ENCODE measurements around the gene IDH1. TPM values are rescaled to one million over a fixed set of nuclear protein-coding genes. Genes with fewer than 3 reads are reported as not detected.

Gene IDH1
- total and polyA plus RNA-seq, 10 of the 15 experiments (the other 5 are each of a cell fraction or from before 2014, with no cell fraction given) = 39.0 to 114 (median 55.0) TPM

DNA sequence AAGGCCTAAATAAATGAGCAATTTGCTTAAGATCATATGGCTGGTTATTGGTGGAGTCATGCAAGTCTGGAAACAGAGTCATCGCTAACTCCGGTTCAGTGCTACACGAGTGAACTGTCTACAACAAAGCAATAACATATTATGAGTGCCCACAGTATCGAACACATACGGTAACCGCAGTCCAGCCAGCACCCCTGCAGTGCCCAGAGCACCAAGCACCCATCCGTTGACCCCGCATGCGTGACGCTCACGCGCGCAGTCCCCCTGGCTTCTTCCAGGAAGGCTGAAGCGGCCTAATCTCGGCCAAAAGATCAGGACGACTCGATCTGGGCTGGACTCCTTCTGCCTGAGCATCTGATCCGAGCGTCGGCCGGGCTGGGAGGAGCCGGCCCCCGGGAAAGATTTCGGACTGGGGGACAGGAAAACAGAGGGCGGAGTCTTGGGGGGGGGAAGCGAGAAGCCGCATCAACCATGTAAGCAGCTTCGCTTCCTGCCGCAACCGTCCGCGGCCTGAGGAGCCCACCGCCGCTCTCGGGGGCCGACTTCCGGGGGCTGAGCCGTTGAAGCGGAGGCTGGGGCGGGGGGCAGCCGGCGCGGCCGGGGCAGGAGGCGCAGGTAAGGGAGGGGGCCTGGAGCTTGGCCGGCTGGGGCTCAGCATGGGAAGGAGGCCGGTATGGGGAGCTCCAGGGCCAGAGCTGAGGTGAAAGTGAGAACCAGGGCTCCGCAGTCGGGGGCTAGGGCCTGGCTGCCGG lies 11.1 kb upstream of the IDH1 start, which contains the start of gene PIKFYVE (continued):
- TF ChIP-seq, protein P1, sequence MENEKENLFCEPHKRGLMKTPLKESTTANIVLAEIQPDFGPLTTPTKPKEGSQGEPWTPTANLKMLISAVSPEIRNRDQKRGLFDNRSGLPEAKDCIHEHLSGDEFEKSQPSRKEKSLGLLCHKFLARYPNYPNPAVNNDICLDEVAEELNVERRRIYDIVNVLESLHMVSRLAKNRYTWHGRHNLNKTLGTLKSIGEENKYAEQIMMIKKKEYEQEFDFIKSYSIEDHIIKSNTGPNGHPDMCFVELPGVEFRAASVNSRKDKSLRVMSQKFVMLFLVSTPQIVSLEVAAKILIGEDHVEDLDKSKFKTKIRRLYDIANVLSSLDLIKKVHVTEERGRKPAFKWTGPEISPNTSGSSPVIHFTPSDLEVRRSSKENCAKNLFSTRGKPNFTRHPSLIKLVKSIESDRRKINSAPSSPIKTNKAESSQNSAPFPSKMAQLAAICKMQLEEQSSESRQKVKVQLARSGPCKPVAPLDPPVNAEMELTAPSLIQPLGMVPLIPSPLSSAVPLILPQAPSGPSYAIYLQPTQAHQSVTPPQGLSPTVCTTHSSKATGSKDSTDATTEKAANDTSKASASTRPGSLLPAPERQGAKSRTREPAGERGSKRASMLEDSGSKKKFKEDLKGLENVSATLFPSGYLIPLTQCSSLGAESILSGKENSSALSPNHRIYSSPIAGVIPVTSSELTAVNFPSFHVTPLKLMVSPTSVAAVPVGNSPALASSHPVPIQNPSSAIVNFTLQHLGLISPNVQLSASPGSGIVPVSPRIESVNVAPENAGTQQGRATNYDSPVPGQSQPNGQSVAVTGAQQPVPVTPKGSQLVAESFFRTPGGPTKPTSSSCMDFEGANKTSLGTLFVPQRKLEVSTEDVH (IDR thresholded peaks at IDR 0.05; ENCODE audit: low read depth, partially characterized antibody) = no peak
- TF ChIP-seq, protein P2, sequence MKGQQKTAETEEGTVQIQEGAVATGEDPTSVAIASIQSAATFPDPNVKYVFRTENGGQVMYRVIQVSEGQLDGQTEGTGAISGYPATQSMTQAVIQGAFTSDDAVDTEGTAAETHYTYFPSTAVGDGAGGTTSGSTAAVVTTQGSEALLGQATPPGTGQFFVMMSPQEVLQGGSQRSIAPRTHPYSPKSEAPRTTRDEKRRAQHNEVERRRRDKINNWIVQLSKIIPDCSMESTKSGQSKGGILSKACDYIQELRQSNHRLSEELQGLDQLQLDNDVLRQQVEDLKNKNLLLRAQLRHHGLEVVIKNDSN (IDR thresholded peaks at IDR 0.05; ENCODE audit: borderline replicate concordance, extremely low read length, insufficient read depth, low read depth, low read length) = peak; percentile 61
- TF ChIP-seq ZNF217 (IDR thresholded peaks at IDR 0.05) = 0 out of 2 replicates have a peak, but pooled peaks have one; percentile 41
- TF ChIP-seq, protein P3, sequence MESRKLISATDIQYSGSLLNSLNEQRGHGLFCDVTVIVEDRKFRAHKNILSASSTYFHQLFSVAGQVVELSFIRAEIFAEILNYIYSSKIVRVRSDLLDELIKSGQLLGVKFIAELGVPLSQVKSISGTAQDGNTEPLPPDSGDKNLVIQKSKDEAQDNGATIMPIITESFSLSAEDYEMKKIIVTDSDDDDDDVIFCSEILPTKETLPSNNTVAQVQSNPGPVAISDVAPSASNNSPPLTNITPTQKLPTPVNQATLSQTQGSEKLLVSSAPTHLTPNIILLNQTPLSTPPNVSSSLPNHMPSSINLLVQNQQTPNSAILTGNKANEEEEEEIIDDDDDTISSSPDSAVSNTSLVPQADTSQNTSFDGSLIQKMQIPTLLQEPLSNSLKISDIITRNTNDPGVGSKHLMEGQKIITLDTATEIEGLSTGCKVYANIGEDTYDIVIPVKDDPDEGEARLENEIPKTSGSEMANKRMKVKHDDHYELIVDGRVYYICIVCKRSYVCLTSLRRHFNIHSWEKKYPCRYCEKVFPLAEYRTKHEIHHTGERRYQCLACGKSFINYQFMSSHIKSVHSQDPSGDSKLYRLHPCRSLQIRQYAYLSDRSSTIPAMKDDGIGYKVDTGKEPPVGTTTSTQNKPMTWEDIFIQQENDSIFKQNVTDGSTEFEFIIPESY (IDR thresholded peaks at IDR 0.05) = no peak
- peak; percentile 89 for TF ChIP-seq PAX5 (IDR thresholded peaks at IDR 0.05; ENCODE audit: borderline replicate concordance, low read depth, low read length)
- peak; percentile 84 for TF ChIP-seq CBFB (IDR thresholded peaks at IDR 0.05; ENCODE audit: low read depth)
- no peak for TF ChIP-seq STAT1 (conservative IDR thresholded peaks at IDR 0.05)
- TF ChIP-seq CHD1 (IDR thresholded peaks at IDR 0.05; ENCODE audit: low read depth, low read length) = 0 out of 2 replicates have a peak, but pooled peaks have one; percentile 57
- peak; percentile 89 for TF ChIP-seq NR2C2 (IDR thresholded peaks at IDR 0.05; ENCODE audit: borderline replicate concordance, control insufficient read depth, insufficient read length, low read depth)
- peak; percentile 87 for TF ChIP-seq SPI1 (IDR thresholded peaks at IDR 0.05; ENCODE audit: borderline replicate concordance, insufficient read depth, low read depth, low read length)
- peak; percentile 49; the same call in 1 of the 2 replicates for TF ChIP-seq NFYB (IDR thresholded peaks at IDR 0.05; ENCODE audit: insufficient read depth, low read depth, low read length)
- peak; percentile 73; the same call in 1 of the 2 replicates for TF ChIP-seq GABPA (IDR thresholded peaks at IDR 0.05; ENCODE audit: low read depth)
- TF ChIP-seq TAF1 (IDR thresholded peaks at IDR 0.05; ENCODE audit: borderline replicate concordance, low read depth, low read length) = peak; percentile 43; the same call in 1 of the 2 replicates
- TF ChIP-seq MEF2A (IDR thresholded peaks at IDR 0.05; ENCODE audit: insufficient read depth, low read depth, low read length) = peak; percentile 25; the same call in 1 of the 2 replicates
- TF ChIP-seq MTA3 (IDR thresholded peaks at IDR 0.05; ENCODE audit: borderline replicate concordance, low read length) = no peak
- peak; percentile 65; the same call in 1 of the 2 replicates for TF ChIP-seq TBL1XR1 (IDR thresholded peaks at IDR 0.05; ENCODE audit: low read depth, low read length)
- TF ChIP-seq RBBP5 (conservative IDR thresholded peaks at IDR 0.05) = no peak
- TF ChIP-seq, protein P4, sequence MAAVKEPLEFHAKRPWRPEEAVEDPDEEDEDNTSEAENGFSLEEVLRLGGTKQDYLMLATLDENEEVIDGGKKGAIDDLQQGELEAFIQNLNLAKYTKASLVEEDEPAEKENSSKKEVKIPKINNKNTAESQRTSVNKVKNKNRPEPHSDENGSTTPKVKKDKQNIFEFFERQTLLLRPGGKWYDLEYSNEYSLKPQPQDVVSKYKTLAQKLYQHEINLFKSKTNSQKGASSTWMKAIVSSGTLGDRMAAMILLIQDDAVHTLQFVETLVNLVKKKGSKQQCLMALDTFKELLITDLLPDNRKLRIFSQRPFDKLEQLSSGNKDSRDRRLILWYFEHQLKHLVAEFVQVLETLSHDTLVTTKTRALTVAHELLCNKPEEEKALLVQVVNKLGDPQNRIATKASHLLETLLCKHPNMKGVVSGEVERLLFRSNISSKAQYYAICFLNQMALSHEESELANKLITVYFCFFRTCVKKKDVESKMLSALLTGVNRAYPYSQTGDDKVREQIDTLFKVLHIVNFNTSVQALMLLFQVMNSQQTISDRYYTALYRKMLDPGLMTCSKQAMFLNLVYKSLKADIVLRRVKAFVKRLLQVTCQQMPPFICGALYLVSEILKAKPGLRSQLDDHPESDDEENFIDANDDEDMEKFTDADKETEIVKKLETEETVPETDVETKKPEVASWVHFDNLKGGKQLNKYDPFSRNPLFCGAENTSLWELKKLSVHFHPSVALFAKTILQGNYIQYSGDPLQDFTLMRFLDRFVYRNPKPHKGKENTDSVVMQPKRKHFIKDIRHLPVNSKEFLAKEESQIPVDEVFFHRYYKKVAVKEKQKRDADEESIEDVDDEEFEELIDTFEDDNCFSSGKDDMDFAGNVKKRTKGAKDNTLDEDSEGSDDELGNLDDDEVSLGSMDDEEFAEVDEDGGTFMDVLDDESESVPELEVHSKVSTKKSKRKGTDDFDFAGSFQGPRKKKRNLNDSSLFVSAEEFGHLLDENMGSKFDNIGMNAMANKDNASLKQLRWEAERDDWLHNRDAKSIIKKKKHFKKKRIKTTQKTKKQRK (IDR thresholded peaks at IDR 0.05; ENCODE audit: low read depth, low read length) = no peak
- TF ChIP-seq DPF2 (IDR thresholded peaks at IDR 0.05) = peak; percentile 67; the same call in 1 of the 2 replicates
